RWPE2 (cell line): ENCODE measurements around the gene SAMD9L.

Experiments used
- ATAC-seq: fragments of 200-7000 bp; cut with Tn5 transposase; 3 replicates; pipeline ENCODE4 v1.9.1; 2021; ENCODE audit warnings: low read depth
- DNase-seq: peaks from one replicate; pipeline ENCODE4 v3.0.0-alpha.2; 2020; ENCODE audit warnings: low spot score
- H3K27ac ChIP-seq: fragments of 450-650 bp; 2 replicates; pipeline ENCODE4 v1.5.1; 2017; ENCODE audit warnings: mild to moderate bottlenecking; ENCODE audit not compliant: poor library complexity, severe bottlenecking
- H3K27me3 ChIP-seq: fragments of 250-450 bp; sonication (Bioruptor Pico); 2 replicates; pipeline ENCODE4 v1.5.1; 2021; ENCODE audit warnings: mild to moderate bottlenecking, moderate library complexity; ENCODE audit not compliant: insufficient read depth, poor library complexity, severe bottlenecking
- H3K36me3 ChIP-seq: fragments of 250-450 bp; sonication (Bioruptor Pico); 2 replicates; pipeline ENCODE4 v1.5.1; 2020; ENCODE audit warnings: low read depth, mild to moderate bottlenecking, moderate library complexity
- H3K4me1 ChIP-seq: fragments of 250-450 bp; sonication (Bioruptor Pico); 2 replicates; pipeline ENCODE4 v1.5.1; 2021; ENCODE audit warnings: mild to moderate bottlenecking, moderate library complexity; ENCODE audit not compliant: insufficient read depth, poor library complexity, severe bottlenecking
- H3K4me3 ChIP-seq: fragments of 250-450 bp; sonication (Bioruptor Pico); 2 replicates; pipeline ENCODE4 v1.5.1; 2021; ENCODE audit warnings: mild to moderate bottlenecking, moderate library complexity; ENCODE audit not compliant: severe bottlenecking
- H3K9me3 ChIP-seq: fragments of 250-450 bp; sonication (Bioruptor Pico); 2 replicates; pipeline ENCODE4 v1.5.1; 2021; ENCODE audit warnings: mild to moderate bottlenecking, moderate library complexity; ENCODE audit not compliant: severe bottlenecking
- TF ChIP-seq, protein P1 (sequence below): fragments of 450-650 bp; IDR thresholded peaks from one replicate; pipeline ENCODE4 v1.5.1; 2017; ENCODE audit warnings: mild to moderate bottlenecking, moderate library complexity; ENCODE audit not compliant: poor library complexity, severe bottlenecking

SAMD9L gene

DNA sequence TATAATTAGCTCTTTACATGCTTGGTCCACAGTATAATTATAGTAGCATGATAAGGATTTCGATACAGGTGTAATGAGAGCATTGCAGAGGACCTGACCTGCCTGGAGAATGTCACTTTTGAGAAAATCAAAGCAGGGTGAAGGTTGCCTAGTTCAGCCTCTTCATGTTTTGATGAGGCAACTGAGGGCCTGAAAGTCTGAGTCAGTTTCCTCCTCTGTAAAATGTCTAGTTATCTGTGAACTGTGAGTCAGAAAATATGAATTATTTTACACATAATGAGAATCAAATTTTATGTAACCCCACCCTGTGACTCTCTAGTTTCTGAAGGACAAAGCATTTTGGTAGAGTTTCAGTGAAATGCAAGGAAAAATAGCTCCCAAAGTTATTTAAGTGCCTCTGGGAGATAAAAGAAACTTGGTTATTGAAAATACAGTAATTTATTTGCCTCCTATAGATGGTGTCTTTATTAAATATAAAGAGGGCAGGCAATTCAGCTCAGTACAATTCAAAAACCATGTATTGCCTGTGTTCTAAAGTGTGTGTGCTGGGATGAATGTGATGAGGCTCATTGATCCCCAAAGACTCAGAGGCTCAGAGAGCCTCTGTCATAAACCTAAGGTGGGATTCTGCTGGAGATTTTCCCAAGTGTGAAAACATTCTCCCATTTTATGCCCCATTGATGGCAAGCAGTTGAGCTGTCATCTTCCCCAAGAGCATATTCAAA lies 37.3 kb upstream of the SAMD9L start:
- H3K9me3 ChIP-seq = no peaks in the 10 kb centered on the region
- no peaks in the 10 kb centered on the region for H3K36me3 ChIP-seq
- H3K4me3 ChIP-seq = no peak overlapping the region
- TF ChIP-seq, protein P1, sequence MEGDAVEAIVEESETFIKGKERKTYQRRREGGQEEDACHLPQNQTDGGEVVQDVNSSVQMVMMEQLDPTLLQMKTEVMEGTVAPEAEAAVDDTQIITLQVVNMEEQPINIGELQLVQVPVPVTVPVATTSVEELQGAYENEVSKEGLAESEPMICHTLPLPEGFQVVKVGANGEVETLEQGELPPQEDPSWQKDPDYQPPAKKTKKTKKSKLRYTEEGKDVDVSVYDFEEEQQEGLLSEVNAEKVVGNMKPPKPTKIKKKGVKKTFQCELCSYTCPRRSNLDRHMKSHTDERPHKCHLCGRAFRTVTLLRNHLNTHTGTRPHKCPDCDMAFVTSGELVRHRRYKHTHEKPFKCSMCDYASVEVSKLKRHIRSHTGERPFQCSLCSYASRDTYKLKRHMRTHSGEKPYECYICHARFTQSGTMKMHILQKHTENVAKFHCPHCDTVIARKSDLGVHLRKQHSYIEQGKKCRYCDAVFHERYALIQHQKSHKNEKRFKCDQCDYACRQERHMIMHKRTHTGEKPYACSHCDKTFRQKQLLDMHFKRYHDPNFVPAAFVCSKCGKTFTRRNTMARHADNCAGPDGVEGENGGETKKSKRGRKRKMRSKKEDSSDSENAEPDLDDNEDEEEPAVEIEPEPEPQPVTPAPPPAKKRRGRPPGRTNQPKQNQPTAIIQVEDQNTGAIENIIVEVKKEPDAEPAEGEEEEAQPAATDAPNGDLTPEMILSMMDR = no peak
- peak overlapping the region; percentile 23 for H3K27ac ChIP-seq
- H3K27me3 ChIP-seq = no peaks in the 10 kb centered on the region
- DNase-seq (no peak), ATAC-seq (peak; percentile 97)
- H3K4me1 ChIP-seq = peaks cover 9% of the 10 kb centered on the region

DNA sequence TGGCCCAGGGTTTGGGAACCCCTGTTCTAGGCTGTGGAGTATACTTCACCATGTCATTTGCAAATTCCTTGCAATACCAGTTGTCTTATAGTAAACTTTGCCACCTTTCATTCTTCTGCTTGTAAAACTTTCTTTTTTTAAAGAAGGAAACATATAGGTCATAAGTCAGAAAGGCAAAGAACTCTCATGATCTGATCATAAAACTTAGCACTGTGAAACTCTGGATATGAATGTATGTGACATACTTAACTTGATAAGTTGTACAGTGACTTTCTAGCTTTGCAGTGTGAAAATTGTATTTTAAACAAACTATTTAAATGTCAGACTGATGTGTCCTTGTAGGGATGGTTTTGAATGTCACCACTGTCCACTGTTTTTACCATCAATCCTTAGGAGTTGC lies 31.0 kb upstream of the SAMD9L start:
- Histone ChIP-seq H3K27ac (no peak overlapping the region), H3K36me3 (no peaks in the 10 kb centered on the region), H3K4me1 (no peaks in the 10 kb centered on the region), H3K27me3 (no peaks in the 10 kb centered on the region), H3K9me3 (no peaks in the 10 kb centered on the region), H3K4me3 (no peak overlapping the region)
- DNase-seq (no peak), ATAC-seq (no peak)
- TF ChIP-seq, protein P1 = no peak

DNA sequence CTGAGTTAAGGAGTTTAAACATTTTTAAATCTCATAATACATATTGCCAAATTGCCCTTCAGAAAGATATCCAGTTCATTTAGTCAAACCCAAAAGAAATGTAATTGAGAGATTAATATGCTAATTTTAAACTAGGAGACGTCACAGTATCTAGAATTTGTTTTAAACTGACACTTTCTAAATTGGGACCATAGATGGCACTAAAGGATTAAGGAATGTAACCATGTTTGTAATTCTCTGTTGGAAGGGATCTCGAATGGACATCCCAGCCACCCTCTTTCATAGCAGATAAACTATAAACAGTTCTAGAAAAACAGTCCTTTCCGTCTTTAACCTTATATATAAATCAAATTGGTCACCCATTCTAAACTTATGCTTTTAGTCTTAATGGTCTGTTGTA lies 30.0 kb upstream of the SAMD9L start:
- ATAC-seq (peak; percentile 58; the same call in 1 of the 3 replicates), DNase-seq (no peak)
- Histone ChIP-seq H3K4me1 (no peaks in the 10 kb centered on the region), H3K27me3 (no peaks in the 10 kb centered on the region), H3K36me3 (no peaks in the 10 kb centered on the region), H3K27ac (no peak overlapping the region), H3K4me3 (no peak overlapping the region), H3K9me3 (no peaks in the 10 kb centered on the region)
- TF ChIP-seq, protein P1 = peak; percentile 58

DNA sequence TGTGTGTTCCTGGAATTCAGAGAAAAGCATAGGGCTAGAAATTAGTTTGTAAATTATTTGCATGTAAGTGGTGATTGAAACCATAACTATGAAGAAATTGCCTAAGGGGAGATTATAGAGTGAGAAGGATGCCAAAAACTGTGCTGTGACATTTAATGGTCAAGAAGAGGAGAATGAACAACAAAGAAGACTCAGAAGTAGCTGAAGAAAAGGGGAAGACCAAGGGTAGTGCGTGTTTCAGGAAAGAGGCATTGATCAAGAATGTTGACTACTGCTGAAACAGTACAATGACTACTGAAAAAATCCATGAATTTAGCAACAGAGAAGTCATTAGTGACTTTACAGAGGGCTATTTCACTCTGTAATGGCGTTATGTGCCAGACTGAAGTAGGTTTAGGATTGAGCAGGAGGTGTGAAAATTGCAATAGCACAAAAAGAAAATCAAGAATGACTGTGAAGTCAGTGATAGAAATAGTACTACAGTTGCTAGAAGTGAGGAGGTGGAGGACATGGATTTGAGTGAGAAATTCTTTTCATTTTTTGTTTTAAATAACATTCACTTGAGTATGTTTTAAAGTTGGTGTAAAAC lies 28.9 kb upstream of the SAMD9L start:
- H3K4me3 ChIP-seq = no peak overlapping the region
- TF ChIP-seq, protein P1 = no peak
- no peak for ATAC-seq

DNA sequence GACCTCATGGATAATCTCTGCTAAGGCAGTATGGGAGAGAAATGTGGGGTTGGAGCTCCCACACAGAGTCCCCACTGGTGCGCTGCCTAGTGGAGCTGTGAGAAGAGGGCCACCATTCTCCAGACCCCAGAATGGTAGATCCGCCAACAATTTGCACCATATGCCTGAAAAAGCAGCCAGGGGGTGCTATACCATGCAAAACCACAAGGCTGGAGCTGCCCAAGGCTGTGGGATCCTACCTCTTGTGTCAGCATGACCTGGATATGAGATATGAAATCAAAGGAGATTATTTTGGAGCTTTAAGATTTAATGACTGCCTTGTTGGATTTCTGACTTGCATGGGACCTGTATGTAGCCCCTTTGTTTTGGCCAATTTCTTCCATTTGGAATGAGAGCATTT lies 27.0 kb upstream of the SAMD9L start:
- no peak for ATAC-seq
- Histone ChIP-seq H3K4me3 (no peak overlapping the region), H3K4me1 (no peaks in the 10 kb centered on the region), H3K36me3 (no peaks in the 10 kb centered on the region), H3K27me3 (no peaks in the 10 kb centered on the region), H3K9me3 (peaks cover 7% of the 10 kb centered on the region), H3K27ac (no peak overlapping the region)
- DNase-seq = no peak
- TF ChIP-seq, protein P1 = no peak

More for the DNA sequence above, 28.9 kb upstream of the SAMD9L start:
- Histone ChIP-seq H3K4me1 (no peaks in the 10 kb centered on the region), H3K36me3 (no peaks in the 10 kb centered on the region), H3K27me3 (no peaks in the 10 kb centered on the region), H3K27ac (no peak overlapping the region), H3K9me3 (no peaks in the 10 kb centered on the region)
- no peak for DNase-seq
